Measurements from ENCODE around the gene TMEM213. TPM values are rescaled to one million over a fixed set of nuclear protein-coding genes. Genes with fewer than 3 reads are reported as not detected.

The TMEM213 gene
- total and polyA plus RNA-seq, 2 of the 8 experiments (the other 6 are each of a cell fraction or from before 2014, with no cell fraction given): 0.21 to 0.67 TPM

GRCh38 chr7:138821912-138822311 is 24.1 kb downstream of the TMEM213 start:
- CTCF ChIA-PET (ENCODE audit: partially characterized antibody): no interaction called here
- Histone ChIP-seq H3K79me1 (ENCODE audit: low read depth, low read length) (no peaks in the 10 kb centered on the region), H3K4me3 (ENCODE audit: extremely low read depth in 1 of 4, insufficient read depth in 2 of 4, low read depth in 3 of 4, low read length in 4 of 4) (no peak overlapping the region), H4K5ac (ENCODE audit: insufficient read length, low read depth, low read length) (no peak overlapping the region), H3K4ac (replicated peaks; ENCODE audit: insufficient read length, low read depth, low read length) (no peak overlapping the region), H2BK20ac (ENCODE audit: low read length) (no peak overlapping the region), H4K91ac (replicated peaks; ENCODE audit: insufficient read length, low read length) (no peak overlapping the region), H3K23me2 (ENCODE audit: low read depth, low read length) (no peaks in the 10 kb centered on the region), H3K79me2 (ENCODE audit: control insufficient read depth in 1 of 2, insufficient read depth in 2 of 2, low read length in 2 of 2) (no peaks in the 10 kb centered on the region), H4K20me1 (replicated peaks in 1 of 2; ENCODE audit: control insufficient read depth in 1 of 2, insufficient read depth in 2 of 2, low read length in 2 of 2) (no peaks in the 10 kb centered on the region), H3K14ac (ENCODE audit: insufficient read length) (no peak overlapping the region), H3K36me3 (ENCODE audit: control insufficient read depth in 2 of 4, insufficient read depth in 4 of 4, low read length in 3 of 4) (no peaks in the 10 kb centered on the region), H2BK12ac (ENCODE audit: low read depth, low read length) (no peak overlapping the region), H3K4me2 (ENCODE audit: insufficient read depth in 1 of 2, low read depth in 2 of 2, low read length in 2 of 2) (no peak overlapping the region), H2BK120ac (replicated peaks; ENCODE audit: low read depth, low read length) (no peak overlapping the region), H2AFZ (ENCODE audit: low read length) (no peak overlapping the region), H3K56ac (replicated peaks; ENCODE audit: insufficient read length, low read depth, low read length) (no peak overlapping the region), H3K27me3 (replicated peaks in 1 of 4; ENCODE audit: control insufficient read depth in 3 of 4, extremely low read depth in 1 of 4, insufficient read depth in 3 of 4, low read length in 3 of 4) (no peaks in the 10 kb centered on the region; a peak in 1 of 7 replicates), H3K9me3 (ENCODE audit: insufficient read depth in 2 of 2, low read depth in 1 of 2, low read length in 1 of 2) (no peaks in the 10 kb centered on the region), H2BK5ac (ENCODE audit: low read depth, low read length) (no peak overlapping the region; the same call in 1 of the 2 replicates), H3K9ac (replicated peaks in 1 of 4; ENCODE audit: extremely low read depth in 1 of 4, low read depth in 3 of 4, low read length in 3 of 4) (no peak overlapping the region), H2AK5ac (ENCODE audit: low read depth, low read length) (0 out of 2 replicates have a peak overlapping the region, but pooled peaks have one; percentile 14), H4K8ac (ENCODE audit: extremely low read depth, insufficient read depth, low read length) (no peak overlapping the region), H3K23ac (ENCODE audit: insufficient read length) (no peak overlapping the region), H2BK15ac (ENCODE audit: low read length) (no peak overlapping the region), H3K27ac (ENCODE audit: low read depth, low read length) (no peak overlapping the region), H3K18ac (ENCODE audit: extremely low read depth, low read length) (no peak overlapping the region), H3K4me1 (replicated peaks in 1 of 4; ENCODE audit: control insufficient read depth in 3 of 4, insufficient read depth in 4 of 4, low read length in 3 of 4) (no peaks in the 10 kb centered on the region; a peak in 1 of 7 replicates)
- TF ChIP-seq TAF7 (optimal IDR thresholded peaks at IDR 0.05; ENCODE audit: borderline replicate concordance, low read depth, low read length) (no peak), SRF (IDR thresholded peaks at IDR 0.05; ENCODE audit: low read depth, low read length) (peak; percentile 62)
- FAIRE-seq (no peak), DNase-seq (ENCODE audit: low read depth in 1 of 2, low spot score in 2 of 2) (no peak)
- POLR2A ChIA-PET (ENCODE audit: partially characterized antibody): no interaction called here
- WGBS, 2 experiments (ENCODE audit: extremely low coverage in 1 of 2, insufficient coverage in 1 of 2, insufficient read length in 1 of 2, insufficient replicate concordance in 2 of 2, low coverage in 1 of 2, low lambda C conversion rate in 2 of 2, missing lambda C conversion rate in 1 of 2): 87% methylated on average over 7 of the region's 7 CpGs; no CpG with 5 or more reads in 1 of the 2 experiments

Measured in H1 (cell line).